Hepatocyte (in vitro differentiated cells): ENCODE measurements around the gene FGFR4. TPM values are rescaled to one million over a fixed set of nuclear protein-coding genes. Genes with fewer than 3 reads are reported as not detected.

ENCODE experiments used
- DNase-seq: peaks from one replicate; pipeline ENCODE4 v3.0.0-alpha.2; 2016; ENCODE audit warnings: low spot score
- H2AFZ ChIP-seq: fragments of 200-600 bp; sonication (generic); 2 replicates; pipeline ENCODE4 v1.6.0; 2016; ENCODE audit warnings: antibody characterized with exemption, mild to moderate bottlenecking
- H3K27ac ChIP-seq: fragments of 200-600 bp; sonication (generic); 2 replicates; pipeline ENCODE4 v1.5.1; 2016; ENCODE audit warnings: mild to moderate bottlenecking
- H3K27me3 ChIP-seq: fragments of 200-600 bp; sonication (generic); 2 replicates; pipeline ENCODE4 v1.6.1; 2016
- H3K36me3 ChIP-seq: fragments of 200-600 bp; sonication (generic); replicated peaks from 2 replicates; pipeline ENCODE4 v1.5.1; 2016; ENCODE audit warnings: low read depth; ENCODE audit not compliant: insufficient read depth
- H3K4me1 ChIP-seq: fragments of 200-600 bp; sonication (generic); 2 replicates; pipeline ENCODE4 v1.5.1; 2016; ENCODE audit warnings: mild to moderate bottlenecking, moderate library complexity; ENCODE audit not compliant: insufficient read depth
- H3K4me2 ChIP-seq: fragments of 200-600 bp; sonication (generic); 2 replicates; pipeline ENCODE4 v1.6.0; 2016
- H3K4me3 ChIP-seq: fragments of 200-600 bp; sonication (generic); 2 replicates; pipeline ENCODE4 v1.5.1; 2016; ENCODE audit warnings: mild to moderate bottlenecking
- H3K79me2 ChIP-seq: fragments of 200-600 bp; sonication (generic); 2 replicates; pipeline ENCODE4 v1.6.0; 2017; ENCODE audit warnings: mild to moderate bottlenecking
- H3K9me2 ChIP-seq: fragments of 200-600 bp; sonication (generic); replicated peaks from 2 replicates; pipeline ENCODE4 v1.6.0; 2017; ENCODE audit warnings: mild to moderate bottlenecking; ENCODE audit not compliant: insufficient read depth
- H3K9me3 ChIP-seq: fragments of 200-600 bp; sonication (generic); 2 replicates; pipeline ENCODE4 v1.5.1; 2016; ENCODE audit warnings: low read depth, mild to moderate bottlenecking
- H4K20me1 ChIP-seq: fragments of 200-600 bp; sonication (generic); 2 replicates; pipeline ENCODE4 v1.6.0; 2016; ENCODE audit warnings: mild to moderate bottlenecking; ENCODE audit not compliant: insufficient read depth, poor library complexity, severe bottlenecking
- CTCF ChIP-seq: fragments of 200-600 bp; sonication (generic); IDR thresholded peaks from 2 replicates; pipeline ENCODE4 v1.5.1; 2016; ENCODE audit warnings: antibody characterized with exemption, mild to moderate bottlenecking; ENCODE audit not compliant: poor library complexity
- EZH2 ChIP-seq: fragments of 200-600 bp; sonication (generic); IDR thresholded peaks from 2 replicates; pipeline ENCODE4 v1.6.1; 2016; ENCODE audit warnings: antibody characterized with exemption, mild to moderate bottlenecking, borderline replicate concordance
- EZH2phosphoT487 ChIP-seq: fragments of 200-600 bp; sonication (generic); IDR thresholded peaks from one replicate; pipeline ENCODE4 v1.6.1; 2018; ENCODE audit warnings: antibody characterized with exemption, mild to moderate bottlenecking, low read depth, moderate library complexity; ENCODE audit not compliant: unreplicated experiment, severe bottlenecking
- WGBS: methylation state at CpG from one replicate; pipeline ENCODE4 v1.1.6; 2016; ENCODE audit warnings: low lambda C conversion rate; ENCODE audit errors: missing lambda C conversion rate; 5-methylcytosine and 5-hydroxymethylcytosine counted together
- polyA plus RNA-seq: library from polyadenylated mRNA; unstranded; fragments of >200 nt; fragmentation: Nextera tagmentation; extraction: Ambion mirVana; gene quantifications from 2 replicates; pipeline ENCODE4 v1.2.1, GENCODE V29; 2016
- total RNA-seq: library from RNA; depleted of rRNA; stranded (reverse); fragments of >200 nt; gene quantifications from 2 replicates; pipeline ENCODE4 v1.2.3, GENCODE V29; 2014

FGFR4 gene
- total and polyA plus RNA-seq, 2 experiments from 2014 or later = 94.3 to 121 TPM

- peak overlapping the region; percentile 86 for H3K27ac ChIP-seq
- H3K79me2 ChIP-seq = no peaks in the 10 kb centered on the region
- H2AFZ ChIP-seq = no peak overlapping the region
- no peak for DNase-seq
- no peak overlapping the region for H3K4me3 ChIP-seq
- 69% methylated on average over 6 of the region's 6 CpGs for WGBS
- no peaks in the 10 kb centered on the region for H3K27me3 ChIP-seq
- no peaks in the 10 kb centered on the region for H3K9me3 ChIP-seq
- H3K9me2 ChIP-seq = no peaks in the 10 kb centered on the region
- peaks cover 3% of the 10 kb centered on the region for H3K4me1 ChIP-seq
- H4K20me1 ChIP-seq = no peaks in the 10 kb centered on the region
- H3K36me3 ChIP-seq = no peaks in the 10 kb centered on the region
- TF ChIP-seq EZH2 = no peak
- no peak for TF ChIP-seq CTCF
- TF ChIP-seq EZH2phosphoT487 = no peak
- H3K4me2 ChIP-seq = no peak overlapping the region
Observed at GRCh38 chr5:177065491-177065890, 21.2 kb upstream of the FGFR4 start.

- no peak overlapping the region for H3K4me3 ChIP-seq
- TF ChIP-seq EZH2phosphoT487 = no peak
- TF ChIP-seq CTCF = no peak
- no peak for TF ChIP-seq EZH2
- H3K27me3 ChIP-seq = no peaks in the 10 kb centered on the region
- no peak overlapping the region for H3K4me2 ChIP-seq
- H3K27ac ChIP-seq = peak overlapping the region; percentile 86
- H3K79me2 ChIP-seq = no peaks in the 10 kb centered on the region
- DNase-seq = no peak
- 100% methylated on average over 2 of the region's 2 CpGs for WGBS
- no peaks in the 10 kb centered on the region for H3K36me3 ChIP-seq
- no peaks in the 10 kb centered on the region for H3K9me2 ChIP-seq
- H3K4me1 ChIP-seq = peaks cover 3% of the 10 kb centered on the region
- no peaks in the 10 kb centered on the region for H4K20me1 ChIP-seq
- no peak overlapping the region for H2AFZ ChIP-seq
- H3K9me3 ChIP-seq = no peaks in the 10 kb centered on the region
Observed at GRCh38 chr5:177066224-177066623, 20.5 kb upstream of the FGFR4 start.

- peaks cover 4% of the 10 kb centered on the region for H3K4me1 ChIP-seq
- no peaks in the 10 kb centered on the region for H4K20me1 ChIP-seq
- no peaks in the 10 kb centered on the region for H3K9me3 ChIP-seq
- 96% methylated on average over 5 of the region's 5 CpGs for WGBS
- no peaks in the 10 kb centered on the region for H3K9me2 ChIP-seq
- H3K4me3 ChIP-seq = no peak overlapping the region
- H3K27me3 ChIP-seq = no peaks in the 10 kb centered on the region
- H3K79me2 ChIP-seq = no peaks in the 10 kb centered on the region
- H2AFZ ChIP-seq = no peak overlapping the region
- H3K4me2 ChIP-seq = no peak overlapping the region
- no peak overlapping the region for H3K27ac ChIP-seq
- TF ChIP-seq CTCF = no peak
- no peak for TF ChIP-seq EZH2phosphoT487
- TF ChIP-seq EZH2 = no peak
- DNase-seq = no peak
- H3K36me3 ChIP-seq = no peaks in the 10 kb centered on the region
Observed at GRCh38 chr5:177067503-177067902, 19.2 kb upstream of the FGFR4 start.
